ENCODE data around the gene ARAP2.

DNA sequence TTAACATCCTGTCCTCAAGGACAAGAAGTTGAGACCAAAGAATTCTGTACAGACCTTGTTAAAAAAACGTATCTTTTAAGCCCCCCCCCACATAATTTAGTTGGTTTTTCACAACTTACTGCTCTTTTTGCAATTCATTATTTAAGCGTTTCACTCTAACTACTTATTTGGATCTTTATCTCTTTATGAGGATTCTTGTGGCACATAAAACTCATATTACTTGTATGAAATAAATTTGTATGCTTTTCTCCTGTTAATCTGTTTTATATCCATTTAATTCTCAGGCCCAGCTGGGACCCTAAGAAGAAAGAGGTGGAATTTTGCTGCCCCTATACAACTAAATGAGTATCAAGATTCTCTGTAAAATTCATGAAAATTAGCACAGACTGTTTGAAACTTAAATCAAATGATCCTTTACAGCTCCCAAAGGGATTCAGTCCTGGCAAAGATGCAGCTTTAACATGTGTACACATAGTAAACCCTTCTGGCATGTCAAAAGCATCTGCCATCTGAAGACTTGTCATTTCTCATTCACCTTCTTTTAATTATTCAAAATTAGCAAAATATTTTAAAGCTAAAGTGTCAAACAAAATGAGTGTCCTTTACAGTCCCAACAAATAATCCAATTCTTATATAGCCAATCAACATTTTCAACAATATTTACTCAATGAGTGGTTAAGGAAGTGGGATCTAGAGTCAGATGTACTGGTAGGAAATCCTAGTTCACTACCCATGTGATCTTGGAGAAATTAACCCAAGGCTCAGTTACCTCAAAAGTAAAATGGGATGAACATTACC is 17.7 kb downstream of the ARAP2 start:
- no peak for TF ChIP-seq CTCF (conservative IDR thresholded peaks at IDR 0.05; ENCODE audit: low read length)
- no peak for TF ChIP-seq EZH2phosphoT487 (IDR thresholded peaks at IDR 0.05; ENCODE audit: borderline replicate concordance, low read depth, low read length)
